Skeletal muscle cell (primary cell): ENCODE results near the gene ZNF784.

Experiments used
- DNase-seq: peaks from one replicate; pipeline ENCODE4 v3.0.0-alpha.2; 2010; ENCODE audit warnings: low read depth
- H3K4me3 ChIP-seq: 2 replicates; pipeline ENCODE4 v1.5.1; 2011; ENCODE audit warnings: low read depth, mild to moderate bottlenecking, control low read depth, low read length, moderate library complexity

The ZNF784 gene

DNA sequence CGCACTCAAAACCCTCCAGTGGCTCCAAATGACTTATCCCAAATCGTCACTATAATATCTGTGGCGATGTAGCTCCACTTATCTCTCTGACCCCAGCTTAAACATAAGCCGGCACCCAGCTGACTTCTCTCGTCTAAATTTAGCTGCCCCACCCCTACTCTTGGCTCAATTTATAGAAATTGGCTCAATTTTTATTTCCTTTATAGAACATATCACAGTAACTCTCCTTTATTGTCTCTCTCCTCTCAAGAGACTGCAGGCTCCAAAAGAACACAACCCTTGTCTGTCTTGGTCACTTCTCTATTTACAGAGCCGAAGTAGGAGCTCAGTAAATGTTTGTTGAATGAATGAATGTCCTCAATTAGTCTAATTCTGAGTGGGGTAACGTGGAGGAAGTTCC is 805 bp downstream of the ZNF784 start:
- no peak for DNase-seq
- peak overlapping the region; percentile 34 for H3K4me3 ChIP-seq

DNA sequence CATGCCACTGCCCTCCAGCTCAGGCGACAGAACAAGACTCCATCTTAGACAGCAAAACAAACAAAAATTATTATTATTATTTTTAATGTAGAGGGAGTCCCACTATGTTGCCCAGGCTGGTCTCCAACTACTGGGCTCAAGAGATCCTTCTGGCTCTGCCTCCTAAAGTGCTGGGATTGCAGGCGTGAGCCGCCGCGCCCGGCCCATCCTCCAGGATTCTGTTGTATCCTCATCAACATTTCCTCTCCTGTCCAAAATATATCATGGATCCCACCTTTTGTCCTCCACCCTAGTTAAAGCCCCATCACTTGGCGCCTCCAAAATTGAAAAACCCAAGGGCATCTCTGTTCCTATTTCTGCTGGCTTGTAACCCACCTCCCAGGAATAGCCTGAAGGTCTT is 1.2 kb downstream of the ZNF784 start:
- no peak for DNase-seq
- H3K4me3 ChIP-seq, result no peak overlapping the region

DNA sequence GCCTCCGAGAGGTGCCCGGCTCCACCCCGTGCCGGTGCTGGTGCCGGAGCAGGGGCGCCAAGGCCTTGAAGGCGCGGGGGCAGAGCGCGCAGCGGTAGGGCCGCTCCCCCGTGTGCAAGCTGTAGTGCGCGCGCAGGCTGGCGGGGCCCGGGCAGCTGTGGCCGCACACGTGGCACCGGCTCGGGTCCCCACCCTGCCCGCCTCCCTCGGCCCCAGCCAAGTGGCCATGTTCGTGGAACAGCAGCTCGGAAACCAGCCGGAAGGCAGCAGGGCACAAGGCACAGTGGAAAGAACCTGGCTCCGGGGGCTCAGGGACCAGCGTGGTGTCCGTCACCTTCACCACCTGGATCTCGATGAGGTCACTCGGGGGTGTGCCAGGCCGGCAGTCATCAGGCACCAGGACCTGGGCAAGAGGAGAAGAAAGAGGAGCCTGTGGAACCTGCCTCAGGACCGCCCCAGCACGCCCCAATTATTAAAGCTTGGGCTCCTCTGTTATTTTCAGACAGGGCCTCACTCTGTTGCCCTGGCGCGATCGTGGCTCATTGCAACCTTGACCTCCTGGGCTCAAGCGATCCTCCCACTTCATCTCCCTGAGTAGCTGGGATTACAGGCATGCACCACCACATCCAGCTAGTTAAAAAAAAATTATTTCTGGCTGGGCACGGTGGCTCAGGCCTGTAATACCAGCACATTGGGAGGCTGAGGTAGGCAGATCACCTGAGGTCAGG is 2.0 kb downstream of the ZNF784 start:
- no peak for DNase-seq
- H3K4me3 ChIP-seq, result no peak overlapping the region

DNA sequence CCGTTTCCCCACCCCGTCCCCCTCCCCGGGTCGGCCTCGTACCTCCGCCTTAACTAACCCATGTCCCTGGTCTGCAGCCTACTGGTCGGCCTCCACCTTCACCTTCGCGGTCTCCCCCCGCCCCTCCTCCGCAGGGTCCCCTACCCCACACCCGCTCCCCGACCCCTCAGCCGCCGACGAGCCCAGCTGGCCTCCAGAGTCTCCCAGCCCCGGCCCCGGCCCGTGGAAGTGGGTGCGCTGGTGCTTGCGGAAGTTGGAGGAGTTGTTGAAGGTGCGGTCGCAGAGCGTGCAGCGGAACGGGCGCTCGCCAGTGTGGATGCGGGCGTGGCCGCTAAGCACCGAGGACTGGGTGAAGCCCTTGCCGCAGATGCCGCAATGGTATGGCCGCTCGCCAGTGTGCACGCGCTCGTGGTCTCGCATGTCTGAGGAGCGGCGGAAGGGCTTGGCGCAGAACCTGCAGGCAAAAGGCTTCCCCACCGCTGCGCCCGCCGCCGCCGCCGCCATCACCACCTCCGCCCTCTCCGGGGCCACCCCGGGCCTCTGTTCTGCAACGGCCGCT is 2.6 kb downstream of the ZNF784 start:
- no peak overlapping the region for H3K4me3 ChIP-seq
- DNase-seq, result no peak

DNA sequence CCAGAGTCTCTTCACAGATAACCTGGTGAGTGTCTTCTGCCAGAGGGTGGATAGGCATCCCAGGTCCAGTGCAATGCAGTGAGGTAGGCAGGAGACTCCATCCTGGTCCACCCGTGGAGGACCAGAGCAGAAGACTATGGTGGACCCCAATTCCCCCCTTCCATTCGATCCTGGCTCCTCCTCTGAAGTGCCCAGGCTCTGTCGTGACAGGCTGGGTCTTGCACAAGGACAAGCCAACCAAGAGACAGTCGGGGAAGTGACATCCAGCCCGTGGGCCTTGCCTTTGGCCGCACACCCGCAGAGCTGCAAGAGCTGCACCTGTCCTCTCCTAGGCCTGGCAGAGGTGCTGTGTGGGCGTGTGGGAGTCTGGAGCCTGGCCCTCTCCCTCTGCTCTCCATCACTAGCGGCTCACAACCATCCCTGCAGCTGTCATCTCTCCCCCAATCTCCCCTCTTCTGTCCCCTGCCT is 3.1 kb downstream of the ZNF784 start:
- no peak for DNase-seq
- no peak overlapping the region for H3K4me3 ChIP-seq

DNA sequence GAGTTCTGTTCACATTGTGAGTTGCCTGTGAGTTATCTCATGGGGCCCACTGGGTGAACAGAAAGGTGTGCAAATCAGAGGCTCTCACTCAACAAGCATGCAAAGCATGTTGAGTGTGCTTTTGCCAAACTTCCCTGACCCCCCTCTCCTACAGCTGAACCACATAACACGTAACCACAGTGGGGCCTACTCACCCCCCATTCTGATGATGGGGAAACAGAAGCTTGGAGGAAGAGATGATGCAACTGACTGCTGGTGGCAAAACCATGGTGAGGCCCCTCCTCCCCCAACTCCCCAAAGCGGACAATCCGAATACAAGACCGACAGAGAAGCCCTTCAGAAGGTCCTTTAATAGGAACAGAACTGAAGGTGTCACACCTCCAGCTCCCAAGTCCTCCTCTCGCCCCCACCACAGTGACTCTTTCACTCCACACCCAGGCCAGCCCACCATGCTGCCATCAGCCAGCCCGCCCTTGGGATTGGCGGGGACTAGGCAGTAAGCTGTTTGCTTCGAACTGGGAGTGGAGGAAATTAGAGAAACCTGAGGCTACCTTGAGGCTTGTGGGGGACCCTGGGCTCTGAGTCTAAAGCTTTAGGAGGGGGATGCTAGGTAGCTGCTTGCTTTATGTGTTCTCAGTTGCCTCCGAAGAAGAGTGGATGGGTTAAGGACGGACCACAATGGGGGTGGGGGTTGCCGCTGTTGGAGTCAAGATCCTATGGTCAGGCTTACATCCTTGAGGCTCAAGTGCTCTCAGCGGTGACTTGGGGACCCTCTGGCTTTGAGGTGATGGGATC is 3.8 kb downstream of the ZNF784 start:
- no peak for DNase-seq
- H3K4me3 ChIP-seq, result no peak overlapping the region

DNA sequence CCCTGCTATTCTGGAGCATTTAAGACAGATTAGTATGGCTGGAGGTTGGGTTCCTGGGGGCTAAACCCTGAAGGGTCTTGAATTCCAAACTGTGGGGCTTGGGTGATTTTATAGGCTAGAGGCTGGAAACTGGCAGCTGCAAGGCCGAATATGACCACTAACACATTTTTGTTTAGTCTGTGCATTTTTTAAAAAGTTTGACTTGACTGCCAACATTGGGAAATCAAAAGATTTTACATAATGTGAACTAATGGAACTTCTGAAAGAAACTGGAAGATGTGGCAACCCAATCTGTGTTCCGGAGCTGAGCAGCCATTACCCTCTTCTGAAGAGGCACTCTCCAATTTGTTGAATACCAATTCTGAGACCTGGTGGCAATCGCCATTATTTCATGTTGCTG is 5.1 kb downstream of the ZNF784 start:
- no peak for DNase-seq
- H3K4me3 ChIP-seq, result no peak overlapping the region

DNA sequence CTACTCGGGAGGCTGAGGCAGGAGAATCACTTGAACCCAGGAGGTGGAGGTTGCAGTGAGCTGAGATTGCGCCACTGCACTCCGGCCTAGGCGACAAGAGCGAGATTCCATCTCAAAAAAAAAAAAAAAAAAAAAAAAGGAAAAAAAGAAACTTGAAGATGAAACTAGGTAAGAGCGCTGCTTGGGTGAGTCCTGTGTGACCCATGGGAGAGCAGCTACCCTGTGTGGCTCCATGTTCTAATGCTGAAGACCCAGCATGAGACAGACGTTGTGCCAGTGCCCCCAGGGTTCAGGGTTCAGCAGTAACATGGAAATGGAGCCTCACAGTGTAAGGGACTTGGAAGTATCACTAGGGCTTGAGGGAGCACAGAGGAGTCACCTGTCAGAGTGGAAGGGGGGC is 5.9 kb downstream of the ZNF784 start:
- no peak overlapping the region for H3K4me3 ChIP-seq
- no peak for DNase-seq

DNA sequence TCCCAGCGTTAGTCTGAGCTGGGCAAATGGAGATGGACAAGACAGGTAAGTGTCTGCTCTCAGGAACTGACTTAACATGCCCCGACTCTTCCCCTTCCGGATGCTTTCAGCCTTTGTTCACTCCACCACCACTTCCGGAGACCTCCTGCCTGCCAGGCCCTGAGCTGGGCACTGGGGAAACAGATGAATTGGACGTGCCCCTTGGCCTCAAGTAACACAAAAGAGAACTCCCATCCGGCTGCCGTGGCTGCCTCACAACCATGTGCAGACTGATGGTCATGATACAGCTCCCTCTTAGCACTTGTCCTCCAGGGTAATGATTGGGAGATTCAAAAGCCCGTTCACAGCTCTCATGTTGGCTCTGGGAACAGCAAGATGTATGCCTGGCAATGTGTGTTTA is 6.9 kb downstream of the ZNF784 start:
- DNase-seq, result no peak
- no peak overlapping the region for H3K4me3 ChIP-seq

DNA sequence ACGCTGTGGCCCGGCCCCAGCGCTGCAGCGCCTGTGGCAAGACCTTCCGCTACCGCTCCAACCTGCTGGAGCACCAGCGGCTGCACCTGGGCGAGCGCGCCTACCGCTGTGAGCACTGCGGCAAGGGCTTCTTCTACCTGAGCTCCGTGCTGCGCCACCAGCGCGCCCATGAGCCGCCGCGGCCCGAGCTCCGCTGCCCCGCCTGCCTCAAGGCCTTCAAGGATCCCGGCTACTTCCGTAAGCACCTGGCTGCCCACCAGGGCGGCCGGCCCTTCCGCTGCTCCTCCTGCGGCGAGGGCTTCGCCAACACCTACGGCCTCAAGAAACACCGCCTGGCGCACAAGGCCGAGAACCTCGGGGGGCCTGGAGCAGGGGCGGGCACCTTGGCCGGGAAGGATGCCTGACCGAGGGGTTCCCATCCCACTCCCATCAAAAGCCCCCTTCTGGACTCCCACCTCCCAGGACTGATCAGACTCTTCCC is 7.9 kb downstream of the ZNF784 start:
- no peak for DNase-seq
- no peak overlapping the region for H3K4me3 ChIP-seq

DNA sequence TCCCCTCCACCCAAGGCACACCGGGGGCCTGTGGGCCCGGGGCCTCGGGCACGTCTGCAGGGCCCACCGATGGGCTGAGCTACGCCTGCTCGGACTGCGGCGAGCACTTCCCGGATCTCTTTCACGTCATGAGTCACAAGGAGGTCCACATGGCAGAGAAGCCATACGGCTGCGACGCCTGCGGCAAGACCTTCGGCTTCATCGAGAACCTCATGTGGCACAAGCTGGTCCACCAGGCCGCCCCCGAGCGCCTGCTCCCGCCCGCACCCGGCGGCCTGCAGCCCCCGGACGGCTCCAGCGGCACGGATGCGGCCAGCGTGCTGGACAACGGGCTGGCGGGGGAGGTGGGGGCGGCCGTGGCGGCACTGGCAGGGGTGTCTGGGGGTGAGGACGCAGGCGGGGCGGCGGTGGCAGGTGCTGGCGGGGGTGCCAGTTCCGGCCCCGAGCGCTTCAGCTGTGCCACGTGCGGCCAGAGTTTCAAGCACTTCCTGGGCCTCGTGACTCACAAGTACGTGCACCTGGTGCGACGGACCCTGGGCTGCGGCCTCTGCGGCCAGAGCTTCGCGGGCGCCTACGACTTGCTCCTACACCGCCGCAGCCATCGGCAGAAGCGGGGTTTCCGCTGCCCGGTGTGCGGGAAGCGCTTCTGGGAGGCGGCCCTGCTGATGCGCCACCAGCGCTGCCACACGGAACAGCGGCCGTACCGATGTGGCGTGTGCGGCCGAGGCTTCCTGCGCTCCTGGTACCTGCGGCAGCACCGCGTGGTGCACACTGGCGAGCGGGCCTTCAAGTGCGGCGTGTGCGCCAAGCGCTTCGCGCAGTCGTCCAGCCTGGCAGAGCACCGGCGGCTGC is 8.6 kb downstream of the ZNF784 start:
- H3K4me3 ChIP-seq, result no peak overlapping the region
- no peak for DNase-seq

DNA sequence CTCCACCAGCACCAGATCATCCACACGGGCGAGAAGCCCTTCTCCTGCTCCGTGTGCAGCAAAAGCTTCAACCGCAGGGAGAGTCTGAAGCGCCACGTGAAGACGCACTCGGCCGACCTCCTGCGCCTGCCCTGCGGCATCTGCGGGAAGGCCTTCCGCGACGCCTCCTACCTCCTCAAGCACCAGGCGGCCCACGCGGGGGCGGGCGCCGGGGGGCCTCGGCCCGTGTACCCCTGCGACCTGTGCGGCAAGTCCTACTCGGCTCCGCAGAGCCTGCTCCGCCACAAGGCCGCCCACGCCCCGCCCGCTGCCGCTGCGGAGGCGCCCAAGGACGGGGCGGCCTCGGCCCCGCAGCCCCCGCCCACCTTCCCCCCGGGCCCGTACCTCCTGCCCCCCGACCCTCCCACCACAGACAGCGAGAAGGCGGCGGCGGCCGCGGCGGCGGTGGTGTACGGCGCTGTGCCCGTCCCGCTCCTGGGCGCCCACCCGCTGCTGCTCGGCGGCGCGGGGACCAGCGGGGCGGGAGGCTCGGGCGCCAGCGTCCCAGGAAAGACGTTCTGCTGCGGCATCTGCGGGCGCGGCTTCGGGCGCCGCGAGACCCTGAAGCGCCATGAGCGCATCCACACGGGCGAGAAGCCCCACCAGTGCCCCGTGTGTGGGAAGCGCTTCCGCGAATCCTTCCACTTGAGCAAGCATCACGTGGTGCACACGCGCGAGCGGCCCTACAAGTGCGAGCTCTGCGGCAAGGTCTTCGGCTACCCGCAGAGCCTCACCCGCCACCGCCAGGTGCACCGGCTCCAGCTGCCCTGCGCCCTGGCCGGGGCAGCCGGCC is 9.4 kb downstream of the ZNF784 start:
- DNase-seq, result no peak

DNA sequence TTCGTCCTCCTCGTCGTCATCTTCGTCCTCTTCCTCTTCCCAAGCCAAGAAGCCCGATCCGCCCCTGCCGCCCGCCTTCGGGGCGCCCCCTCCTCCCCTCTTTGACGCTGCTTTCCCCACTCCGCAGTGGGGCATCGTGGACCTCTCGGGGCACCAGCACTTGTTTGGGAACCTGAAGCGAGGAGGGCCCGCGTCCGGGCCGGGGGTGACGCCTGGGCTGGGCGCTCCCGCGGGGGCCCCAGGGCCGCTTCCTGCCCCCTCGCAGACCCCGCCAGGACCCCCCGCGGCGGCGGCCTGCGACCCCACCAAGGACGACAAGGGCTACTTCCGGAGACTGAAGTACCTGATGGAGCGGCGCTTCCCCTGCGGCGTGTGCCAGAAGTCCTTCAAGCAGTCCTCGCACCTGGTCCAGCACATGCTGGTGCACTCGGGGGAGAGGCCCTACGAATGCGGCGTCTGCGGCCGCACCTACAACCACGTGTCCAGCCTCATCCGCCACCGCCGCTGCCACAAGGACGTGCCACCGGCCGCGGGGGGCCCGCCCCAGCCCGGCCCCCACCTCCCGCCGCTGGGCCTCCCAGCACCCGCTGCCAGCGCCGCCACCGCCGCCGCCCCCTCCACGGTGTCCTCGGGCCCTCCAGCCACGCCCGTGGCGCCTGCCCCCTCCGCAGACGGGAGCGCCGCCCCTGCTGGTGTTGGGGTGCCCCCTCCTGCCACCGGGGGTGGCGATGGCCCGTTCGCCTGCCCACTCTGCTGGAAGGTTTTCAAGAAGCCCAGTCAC is 10.2 kb downstream of the ZNF784 start:
- no peak for DNase-seq
- H3K4me3 ChIP-seq, result no peak overlapping the region

More for the DNA sequence above, 9.4 kb downstream of the ZNF784 start:
- H3K4me3 ChIP-seq, result no peak overlapping the region

DNA sequence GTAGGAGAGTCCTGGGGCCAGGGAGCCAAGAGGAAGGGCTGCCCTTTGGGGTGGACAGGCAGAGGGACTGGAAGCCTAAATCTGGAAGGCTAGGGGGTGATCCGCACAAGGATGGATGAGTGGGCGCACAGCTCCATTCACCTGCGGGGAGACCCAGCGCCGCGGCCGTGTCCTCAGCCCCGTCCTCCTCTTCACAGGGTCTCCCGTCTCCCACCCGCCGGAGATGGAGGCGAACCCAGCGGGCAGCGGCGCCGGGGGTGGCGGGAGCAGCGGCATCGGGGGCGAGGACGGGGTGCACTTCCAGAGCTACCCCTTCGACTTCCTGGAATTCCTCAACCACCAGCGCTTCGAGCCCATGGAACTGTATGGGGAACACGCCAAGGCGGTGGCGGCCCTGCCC is 11.0 kb downstream of the ZNF784 start:
- DNase-seq, result no peak
- H3K4me3 ChIP-seq, result no peak overlapping the region

DNA sequence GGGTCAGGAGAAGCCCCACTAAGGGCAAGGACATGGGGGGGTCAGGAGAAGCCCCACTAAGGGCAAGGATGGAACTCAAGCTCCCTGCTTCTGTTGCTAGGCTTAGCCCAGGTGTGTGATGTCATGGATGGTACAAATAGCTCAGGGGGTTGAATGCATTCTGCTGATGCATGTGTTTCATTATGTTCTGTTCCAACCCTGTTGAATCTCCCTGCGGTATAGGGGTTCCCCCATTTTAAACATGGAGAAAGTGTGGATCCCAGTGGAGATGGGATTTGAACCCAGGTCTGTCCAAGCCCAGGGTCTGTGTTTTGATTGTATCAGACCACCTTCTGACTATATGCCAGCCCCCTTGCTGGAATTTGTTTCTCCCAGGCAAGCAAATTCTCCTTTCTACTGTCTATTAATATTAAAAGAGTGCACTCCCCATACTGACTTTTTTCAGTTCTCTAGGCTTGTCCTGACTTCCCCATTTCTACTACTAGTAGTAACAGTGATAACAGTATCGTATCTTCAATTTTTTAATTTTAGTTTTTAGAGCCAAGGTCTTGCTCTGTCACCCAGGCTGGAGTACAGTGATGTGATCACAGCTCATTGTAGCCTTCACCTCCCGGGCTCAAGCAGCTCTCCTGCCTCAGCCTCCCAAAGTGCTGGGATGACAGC is 12.3 kb downstream of the ZNF784 start:
- H3K4me3 ChIP-seq, result no peak overlapping the region
- no peak for DNase-seq

DNA sequence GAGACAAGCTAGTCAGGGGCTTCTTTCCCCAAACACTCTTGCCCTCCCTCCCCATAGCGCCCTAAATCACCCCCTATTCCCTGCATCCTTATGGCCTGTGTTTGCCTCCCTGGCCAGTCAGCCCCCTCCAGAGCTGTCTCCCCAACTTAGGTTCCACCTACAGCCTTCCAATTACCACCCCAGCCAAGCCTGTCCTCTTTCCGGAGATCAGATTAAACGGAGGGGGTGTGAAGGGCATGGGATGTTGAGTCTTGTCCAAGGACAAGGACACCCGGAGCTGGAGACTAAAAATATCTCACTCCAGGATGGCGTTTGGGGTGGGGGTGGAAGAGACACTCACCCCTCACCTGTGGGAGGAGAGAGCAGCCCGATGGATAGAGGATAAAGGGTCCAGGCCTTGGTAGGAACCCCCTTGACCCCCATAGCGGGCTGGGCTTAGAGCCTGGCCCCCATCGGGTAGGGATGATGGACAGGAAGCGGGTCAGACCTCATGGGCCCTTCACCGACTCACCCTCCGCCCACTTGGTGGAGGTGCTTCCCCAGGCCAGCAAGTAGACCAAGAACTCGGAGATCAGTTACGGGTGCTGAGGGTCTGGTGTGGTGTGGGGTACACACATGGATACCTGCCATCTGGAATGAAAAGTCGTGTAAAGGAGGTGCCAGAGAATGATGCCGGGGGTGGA is 12.9 kb downstream of the ZNF784 start:
- DNase-seq, result no peak
- H3K4me3 ChIP-seq, result no peak overlapping the region

DNA sequence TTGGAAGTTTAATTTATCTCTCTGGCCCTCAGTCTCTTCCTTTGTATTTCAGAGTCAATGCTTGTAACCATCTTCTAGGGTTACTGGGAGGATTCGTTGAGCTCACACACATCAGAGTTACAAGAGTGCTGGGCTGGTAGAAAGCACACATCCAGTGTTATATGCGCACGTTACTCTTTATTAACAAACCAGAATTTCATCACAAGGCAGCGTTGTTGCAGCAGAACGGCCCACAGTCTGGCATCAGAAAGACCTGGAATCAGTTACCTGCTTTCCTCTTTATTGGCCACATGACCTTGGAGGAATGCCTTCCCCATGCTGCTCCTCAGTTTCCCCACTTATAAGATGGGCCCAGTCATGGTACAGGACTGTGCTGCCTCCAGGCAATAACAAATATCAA is 15.0 kb downstream of the ZNF784 start:
- no peak overlapping the region for H3K4me3 ChIP-seq
- DNase-seq, result no peak
